Mesothelial cell of epicardium (in vitro differentiated cells): Measurements from ENCODE around the gene SMIM24. TPM values are rescaled to one million over a fixed set of nuclear protein-coding genes. Genes with fewer than 3 reads are reported as not detected.
A peak's percentile ranks its signal among the peaks of the same experiment; 100 is the strongest.

Source experiments
- DNase-seq, 2 experiments: peaks; one replicate each; pipeline ENCODE4 v3.0.0; 2021; ENCODE audit warnings: low spot score in 2 of 2; ENCODE audit not compliant: unreplicated experiment in 2 of 2
- H3K27ac Mint-ChIP-seq: 2 replicates; pipeline ENCODE4 v1.8.0; 2021; ENCODE audit warnings: mixed read lengths
- H3K27me3 Mint-ChIP-seq: 2 replicates; pipeline ENCODE4 v1.8.0; 2021; ENCODE audit warnings: low read depth, mixed read lengths
- H3K36me3 Mint-ChIP-seq: 2 replicates; pipeline ENCODE4 v1.8.0; 2021; ENCODE audit warnings: mixed read lengths
- H3K4me1 Mint-ChIP-seq: 2 replicates; pipeline ENCODE4 v1.8.0; 2021; ENCODE audit warnings: mixed read lengths
- H3K4me3 Mint-ChIP-seq: 2 replicates; pipeline ENCODE4 v1.8.0; 2021; ENCODE audit warnings: mild to moderate bottlenecking, moderate library complexity, mixed read lengths
- H3K9me3 Mint-ChIP-seq: 2 replicates; pipeline ENCODE4 v1.8.0; 2021; ENCODE audit warnings: mixed read lengths
- total RNA-seq: library from RNA; stranded (reverse); gene quantifications from 3 replicates; pipeline ENCODE4 v1.2.1, GENCODE V29; 2021
- TF ChIP-seq, protein P1 (sequence below): fragments of 200-600 bp; sonication (generic); IDR thresholded peaks from one replicate; pipeline ENCODE4 v1.5.0; 2021; ENCODE audit warnings: antibody characterized with exemption; ENCODE audit not compliant: unreplicated experiment

Gene SMIM24
- total RNA-seq, 1 donor from 2014 or later, result 0.60 TPM

DNA sequence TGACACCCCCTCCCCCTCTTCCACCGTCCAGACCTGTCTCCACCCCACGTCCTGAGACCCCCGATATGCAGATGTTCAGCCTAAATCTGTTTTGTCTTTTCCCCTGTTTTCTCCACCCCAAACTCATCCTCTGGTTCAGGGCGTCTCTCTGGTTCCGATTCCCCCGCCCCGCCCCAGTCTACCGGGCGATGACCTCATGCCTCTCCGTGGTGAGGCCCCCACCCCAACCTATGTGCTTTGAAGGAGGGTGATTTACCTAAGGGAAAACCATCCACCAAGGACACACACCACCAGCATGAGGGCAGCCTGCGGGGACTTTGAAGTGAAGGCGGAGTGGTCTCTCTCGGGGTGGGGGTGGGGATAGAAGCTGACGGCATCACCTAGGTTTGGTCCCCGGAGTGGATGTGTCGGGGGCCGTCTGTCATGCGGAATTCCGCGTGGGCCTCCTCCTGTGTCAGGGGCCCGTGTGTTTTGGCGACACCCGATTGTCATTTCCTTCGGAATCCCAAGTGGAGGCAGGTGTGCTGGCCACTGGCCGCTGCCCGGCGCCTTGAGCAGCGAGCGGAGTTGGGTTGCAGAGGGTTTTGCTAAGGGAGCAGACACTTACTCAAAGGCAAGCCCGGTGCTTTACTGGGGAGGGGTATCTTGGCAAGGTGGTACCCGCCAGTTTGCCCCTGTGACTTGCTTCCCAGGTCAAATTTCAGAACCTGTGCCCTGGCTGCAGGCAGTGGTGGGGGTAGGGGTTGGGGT, 27.2 kb upstream of the SMIM24 start:
- H3K36me3 Mint-ChIP-seq, result peaks cover 6% of the 10 kb centered on the region
- no peaks in the 10 kb centered on the region for H3K27me3 Mint-ChIP-seq
- peak overlapping the region; percentile 91 for H3K27ac Mint-ChIP-seq
- TF ChIP-seq, protein P1, sequence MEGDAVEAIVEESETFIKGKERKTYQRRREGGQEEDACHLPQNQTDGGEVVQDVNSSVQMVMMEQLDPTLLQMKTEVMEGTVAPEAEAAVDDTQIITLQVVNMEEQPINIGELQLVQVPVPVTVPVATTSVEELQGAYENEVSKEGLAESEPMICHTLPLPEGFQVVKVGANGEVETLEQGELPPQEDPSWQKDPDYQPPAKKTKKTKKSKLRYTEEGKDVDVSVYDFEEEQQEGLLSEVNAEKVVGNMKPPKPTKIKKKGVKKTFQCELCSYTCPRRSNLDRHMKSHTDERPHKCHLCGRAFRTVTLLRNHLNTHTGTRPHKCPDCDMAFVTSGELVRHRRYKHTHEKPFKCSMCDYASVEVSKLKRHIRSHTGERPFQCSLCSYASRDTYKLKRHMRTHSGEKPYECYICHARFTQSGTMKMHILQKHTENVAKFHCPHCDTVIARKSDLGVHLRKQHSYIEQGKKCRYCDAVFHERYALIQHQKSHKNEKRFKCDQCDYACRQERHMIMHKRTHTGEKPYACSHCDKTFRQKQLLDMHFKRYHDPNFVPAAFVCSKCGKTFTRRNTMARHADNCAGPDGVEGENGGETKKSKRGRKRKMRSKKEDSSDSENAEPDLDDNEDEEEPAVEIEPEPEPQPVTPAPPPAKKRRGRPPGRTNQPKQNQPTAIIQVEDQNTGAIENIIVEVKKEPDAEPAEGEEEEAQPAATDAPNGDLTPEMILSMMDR, result no peak
- H3K4me3 Mint-ChIP-seq, result peak overlapping the region; percentile 92
- no peaks in the 10 kb centered on the region for H3K9me3 Mint-ChIP-seq
- DNase-seq, result peak in 1 of 2 experiments; percentile 48
- H3K4me1 Mint-ChIP-seq, result peaks cover 28% of the 10 kb centered on the region

GRCh38 chr19:3506384-3507340, 26.3 kb upstream of the SMIM24 start:
- Mint-ChIP-seq H3K27ac (peak overlapping the region; percentile 91), H3K4me3 (peak overlapping the region; percentile 92), H3K27me3 (no peaks in the 10 kb centered on the region), H3K9me3 (no peaks in the 10 kb centered on the region), H3K36me3 (peaks cover 6% of the 10 kb centered on the region), H3K4me1 (peaks cover 28% of the 10 kb centered on the region)
- peak in 1 of 2 experiments; percentile 44 for DNase-seq
- TF ChIP-seq, protein P1, result no peak

DNA sequence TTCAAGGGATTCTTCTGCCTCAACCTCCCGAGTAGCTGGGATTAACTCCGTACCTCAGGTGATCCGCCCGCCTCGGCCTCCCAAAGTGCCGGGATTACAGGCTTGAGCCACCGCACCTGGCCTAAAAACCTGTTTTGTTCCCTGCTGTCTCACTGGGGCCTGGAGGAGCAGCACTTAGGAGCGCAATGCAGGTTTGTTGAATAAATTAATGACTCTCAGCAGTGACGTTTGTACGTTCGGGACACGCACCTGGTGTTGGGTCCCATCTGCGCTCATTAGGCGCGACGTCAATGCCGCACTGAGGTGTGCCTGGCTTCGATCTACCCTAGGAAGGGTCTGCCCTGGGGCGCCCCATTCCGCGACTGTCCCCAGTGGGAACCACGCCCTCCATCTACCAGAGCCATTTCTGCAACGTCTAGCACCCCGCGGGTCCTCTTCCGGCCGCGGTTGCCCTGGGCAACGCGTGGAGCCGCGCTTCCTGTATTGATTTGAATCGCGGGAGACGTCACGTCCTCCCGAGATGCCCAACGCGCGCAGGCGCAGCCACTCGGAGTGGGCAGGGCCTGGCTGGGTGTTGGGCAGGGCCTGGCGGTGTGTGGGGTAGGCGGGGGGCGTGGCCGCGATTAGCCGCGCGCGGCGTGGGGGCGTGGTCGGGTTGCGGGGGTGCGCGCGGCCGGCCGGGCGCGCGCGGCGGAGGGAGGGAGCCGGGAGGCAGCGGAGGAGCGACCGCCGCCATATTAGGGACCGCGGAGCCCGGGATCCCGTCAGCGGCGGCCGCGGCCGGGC, 25.5 kb upstream of the SMIM24 start, which contains the start of gene FZR1:
TSS of gene FZR1 (plus strand) at position 714 of the 786 bp plus-strand sequence. CDS start 16,679 bp downstream, outside the sequence.
- H3K9me3 Mint-ChIP-seq, result no peaks in the 10 kb centered on the region
- peaks cover 31% of the 10 kb centered on the region for H3K4me1 Mint-ChIP-seq
- peaks cover 6% of the 10 kb centered on the region for H3K36me3 Mint-ChIP-seq
- H3K4me3 Mint-ChIP-seq, result peak within 1 kb of the TSS; percentile 92
- no peaks in the 10 kb centered on the region for H3K27me3 Mint-ChIP-seq
- DNase-seq, result peak; percentile 99
- H3K27ac Mint-ChIP-seq, result peak within 1 kb of the TSS; percentile 98
- TF ChIP-seq, protein P1, result no peak

DNA sequence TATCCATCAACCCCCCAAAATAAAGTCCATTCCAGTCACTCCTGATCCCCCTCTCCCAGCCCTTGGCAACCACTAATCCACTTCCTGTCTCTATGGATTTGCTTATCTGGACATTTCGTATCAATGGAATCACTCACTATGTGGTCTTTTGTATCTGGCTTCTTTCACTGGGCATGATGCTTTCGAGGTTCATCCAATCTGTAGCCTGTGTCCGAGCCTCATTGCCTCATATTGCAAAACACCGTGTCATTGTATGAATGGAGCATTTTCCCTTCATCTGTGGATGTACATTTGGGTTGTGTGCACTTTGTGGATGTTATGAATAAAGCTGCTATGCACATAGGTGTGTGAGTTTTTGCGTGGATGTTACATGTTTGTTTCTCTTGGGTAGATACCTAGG, 24.4 kb upstream of the SMIM24 start:
- Mint-ChIP-seq H3K4me3 (peak overlapping the region; percentile 92), H3K27ac (peak overlapping the region; percentile 98), H3K9me3 (no peaks in the 10 kb centered on the region), H3K4me1 (peaks cover 34% of the 10 kb centered on the region), H3K27me3 (no peaks in the 10 kb centered on the region), H3K36me3 (peaks cover 6% of the 10 kb centered on the region)
- TF ChIP-seq, protein P1, result no peak
- no peak for DNase-seq

GRCh38 chr19:3503036-3503572, 22.8 kb upstream of the SMIM24 start:
- Mint-ChIP-seq H3K27ac (no peak overlapping the region), H3K9me3 (peaks cover under 1% of the 10 kb centered on the region), H3K36me3 (peaks cover 3% of the 10 kb centered on the region), H3K4me1 (peaks cover 29% of the 10 kb centered on the region), H3K27me3 (no peaks in the 10 kb centered on the region), H3K4me3 (no peak overlapping the region)
- DNase-seq, result no peak
- TF ChIP-seq, protein P1, result no peak
